Measurements from ENCODE around the gene CPNE5.

Gene CPNE5

GRCh38 chr6:36825452-36825851 lies 13.8 kb downstream of the CPNE5 start:
- no peak overlapping the region for H3K27ac ChIP-seq
- H3K27me3 ChIP-seq: peaks cover 8% of the 10 kb centered on the region
- H3K36me3 ChIP-seq: no peaks in the 10 kb centered on the region
- TF ChIP-seq CTCF (IDR thresholded peaks at IDR 0.05): no peak
- no peaks in the 10 kb centered on the region for H3K9me3 ChIP-seq
- no peak overlapping the region for H3K4me3 ChIP-seq (ENCODE audit: low read depth in 1 of 2, low read length in 1 of 2)
- H3K4me1 ChIP-seq (ENCODE audit: control insufficient read depth in 1 of 2, insufficient read depth in 1 of 2, low read depth in 1 of 2, low read length in 1 of 2): peaks cover 3 to 6% of the 10 kb centered on the region in 2 experiments

GRCh38 chr6:36824253-36824652 lies 15.0 kb downstream of the CPNE5 start:
- Histone ChIP-seq H3K27me3 (peaks cover 8% of the 10 kb centered on the region), H3K36me3 (no peaks in the 10 kb centered on the region), H3K27ac (no peak overlapping the region), H3K4me1 (ENCODE audit: control insufficient read depth in 1 of 2, insufficient read depth in 1 of 2, low read depth in 1 of 2, low read length in 1 of 2) (peaks cover 3 to 6% of the 10 kb centered on the region in 2 experiments), H3K9me3 (no peaks in the 10 kb centered on the region), H3K4me3 (ENCODE audit: low read depth in 1 of 2, low read length in 1 of 2) (no peak overlapping the region)
- no peak for TF ChIP-seq CTCF (IDR thresholded peaks at IDR 0.05)

GRCh38 chr6:36823421-36824096 lies 15.7 kb downstream of the CPNE5 start:
- H3K27ac ChIP-seq: no peak overlapping the region
- H3K36me3 ChIP-seq: no peaks in the 10 kb centered on the region
- H3K4me3 ChIP-seq (ENCODE audit: low read depth in 1 of 2, low read length in 1 of 2): no peak overlapping the region
- H3K9me3 ChIP-seq: no peaks in the 10 kb centered on the region
- peaks cover 8% of the 10 kb centered on the region for H3K27me3 ChIP-seq
- peaks cover 3 to 6% of the 10 kb centered on the region in 2 experiments for H3K4me1 ChIP-seq (ENCODE audit: control insufficient read depth in 1 of 2, insufficient read depth in 1 of 2, low read depth in 1 of 2, low read length in 1 of 2)
- no peak for TF ChIP-seq CTCF (IDR thresholded peaks at IDR 0.05)

- Histone ChIP-seq H3K36me3 (no peaks in the 10 kb centered on the region), H3K27me3 (peaks cover 8% of the 10 kb centered on the region), H3K27ac (no peak overlapping the region), H3K4me3 (ENCODE audit: low read depth in 1 of 2, low read length in 1 of 2) (no peak overlapping the region), H3K9me3 (no peaks in the 10 kb centered on the region), H3K4me1 (ENCODE audit: control insufficient read depth in 1 of 2, insufficient read depth in 1 of 2, low read depth in 1 of 2, low read length in 1 of 2) (peaks cover 3 to 5% of the 10 kb centered on the region in 2 experiments)
- no peak for TF ChIP-seq CTCF (IDR thresholded peaks at IDR 0.05)
These were observed 16.6 kb downstream of the CPNE5 start for GRCh38 chr6:36822506-36823269.

GRCh38 chr6:36821581-36822335 lies 17.5 kb downstream of the CPNE5 start:
- no peak for TF ChIP-seq CTCF (IDR thresholded peaks at IDR 0.05)
- no peak overlapping the region for H3K27ac ChIP-seq
- no peaks in the 10 kb centered on the region for H3K36me3 ChIP-seq
- H3K4me1 ChIP-seq (ENCODE audit: control insufficient read depth in 1 of 2, insufficient read depth in 1 of 2, low read depth in 1 of 2, low read length in 1 of 2): no peaks in the 10 kb centered on the region
- H3K27me3 ChIP-seq: no peaks in the 10 kb centered on the region
- H3K4me3 ChIP-seq (ENCODE audit: low read depth in 1 of 2, low read length in 1 of 2): no peak overlapping the region
- no peaks in the 10 kb centered on the region for H3K9me3 ChIP-seq

All from neutrophil (primary cell).